HG03571 (cell line): ENCODE measurements around the gene ALK.

ENCODE experiments used
- ATAC-seq: cut with Tn5 transposase; IDR thresholded peaks from one replicate; pipeline ENCODE4 v1.9.1; 2021; ENCODE audit not compliant: unreplicated experiment

ALK gene

GRCh38 chr2:29910465-29910864, 10.9 kb downstream of the ALK start:
- ATAC-seq = no peak

- ATAC-seq = no peak
Observed at GRCh38 chr2:29902356-29902755, 19.0 kb downstream of the ALK start.

GRCh38 chr2:29900971-29901633, 20.3 kb downstream of the ALK start:
- ATAC-seq = no peak

GRCh38 chr2:29898999-29899398, 22.4 kb downstream of the ALK start:
- no peak for ATAC-seq

- no peak for ATAC-seq
Observed at GRCh38 chr2:29894822-29895614, 26.4 kb downstream of the ALK start.

GRCh38 chr2:29892585-29893259, 28.7 kb downstream of the ALK start:
- no peak for ATAC-seq

GRCh38 chr2:29881089-29881730, 40.2 kb downstream of the ALK start:
- no peak for ATAC-seq

- ATAC-seq = no peak
Observed at GRCh38 chr2:29880084-29880483, 41.3 kb downstream of the ALK start.

GRCh38 chr2:29879456-29879855, 41.9 kb downstream of the ALK start:
- no peak for ATAC-seq

- no peak for ATAC-seq
Observed at GRCh38 chr2:29878898-29879297, 42.5 kb downstream of the ALK start.

- ATAC-seq = no peak
Observed at GRCh38 chr2:29876374-29876773, 45.0 kb downstream of the ALK start.

GRCh38 chr2:29874745-29875144, 46.6 kb downstream of the ALK start:
- ATAC-seq = no peak

- no peak for ATAC-seq
Observed at GRCh38 chr2:29872870-29873269, 48.5 kb downstream of the ALK start.

- ATAC-seq = no peak
Observed at GRCh38 chr2:29871541-29871940, 49.8 kb downstream of the ALK start.

GRCh38 chr2:29865512-29865911, 55.9 kb downstream of the ALK start:
- ATAC-seq = no peak

- no peak for ATAC-seq
Observed at GRCh38 chr2:29864988-29865387, 56.4 kb downstream of the ALK start.

- ATAC-seq = no peak
Observed at GRCh38 chr2:29855924-29856639, 65.3 kb downstream of the ALK start.

GRCh38 chr2:29850794-29851193, 70.6 kb downstream of the ALK start:
- ATAC-seq = no peak

- no peak for ATAC-seq
Observed at GRCh38 chr2:29848566-29849310, 72.6 kb downstream of the ALK start.

GRCh38 chr2:29847886-29848285, 73.5 kb downstream of the ALK start:
- no peak for ATAC-seq
